Gastrocnemius medialis (tissue), 4 donors: ENCODE data around the gene NEK6.

ENCODE experiments used
- CTCF ChIP-seq, 5 experiments: fragments of 450-650 bp in 3 of 5; fragments of 200-600 bp in 2 of 5; sonication (generic) in 2 of 5; IDR thresholded peaks in 4 of 5; conservative IDR thresholded peaks in 1 of 5; 1 replicate in 4 of 5; 2 replicates in 1 of 5; pipeline ENCODE4 v1.5.1; 2016 to 2019; ENCODE audit warnings: antibody characterized with exemption in 5 of 5, mild to moderate bottlenecking in 3 of 5, moderate library complexity in 3 of 5
- POLR2A ChIP-seq, 2 donors: fragments of 450-650 bp; IDR thresholded peaks; one replicate each; pipeline ENCODE4 v1.6.1; 2017; ENCODE audit warnings: antibody characterized with exemption in 2 of 2, mild to moderate bottlenecking in 2 of 2, moderate library complexity in 2 of 2

- no peak for TF ChIP-seq CTCF (IDR thresholded peaks at IDR 0.05 in 4 of 5, conservative IDR thresholded peaks at IDR 0.05 in 1 of 5)
- TF ChIP-seq POLR2A (IDR thresholded peaks at IDR 0.05): no peak
Measured at GRCh38 chr9:124349675-124350493, 92.1 kb downstream of the NEK6 start.
